Activated CD4-positive, alpha-beta T cell treated with anti-CD3 and anti-CD28 coated beads, Interleukin-2, amount 10 ng/mL, durations not matched to agents 7 days and 5 days (primary cell): ENCODE measurements around the gene KCNN3. TPM values are rescaled to one million over a fixed set of nuclear protein-coding genes. Genes with fewer than 3 reads are reported as not detected.

Source experiments
- CTCF ChIA-PET: fragments of 350-600 bp; sonication (Branson Sonifier 250); formaldehyde crosslinking; loops from one replicate; lab custom pipeline; 2021; ENCODE audit warnings: antibody characterized with exemption; lab: Charles Lee
- POLR2A ChIA-PET: fragments of 350-600 bp; sonication (Branson Sonifier 250); formaldehyde crosslinking; loops from one replicate; lab custom pipeline; 2021; ENCODE audit warnings: antibody characterized with exemption; lab: Charles Lee
- DNase-seq: peaks from one replicate; pipeline ENCODE4 v3.0.0-alpha.2; 2020
- H3K27ac Mint-ChIP-seq: one replicate; pipeline ENCODE4 v1.8.0; 2021; ENCODE audit warnings: mild to moderate bottlenecking, moderate library complexity, mixed read lengths
- H3K27me3 Mint-ChIP-seq: one replicate; pipeline ENCODE4 v1.8.0; 2021; ENCODE audit warnings: mixed read lengths
- H3K36me3 Mint-ChIP-seq: one replicate; pipeline ENCODE4 v1.8.0; 2021; ENCODE audit warnings: low read depth, mixed read lengths
- H3K4me1 Mint-ChIP-seq: one replicate; pipeline ENCODE4 v1.8.0; 2021; ENCODE audit warnings: mixed read lengths
- H3K4me3 Mint-ChIP-seq: one replicate; pipeline ENCODE4 v1.8.0; 2021; ENCODE audit warnings: mild to moderate bottlenecking, moderate library complexity, mixed read lengths
- H3K9me3 Mint-ChIP-seq: one replicate; pipeline ENCODE4 v1.8.0; 2021; ENCODE audit warnings: mixed read lengths
- total RNA-seq, 2 experiments: library from RNA; stranded (reverse); gene quantifications; one replicate each; pipeline ENCODE4 v1.2.3, GENCODE V29; 2021

Gene KCNN3
- total RNA-seq, 2 experiments from 2014 or later: 0.17 TPM; not detected in 1

DNA sequence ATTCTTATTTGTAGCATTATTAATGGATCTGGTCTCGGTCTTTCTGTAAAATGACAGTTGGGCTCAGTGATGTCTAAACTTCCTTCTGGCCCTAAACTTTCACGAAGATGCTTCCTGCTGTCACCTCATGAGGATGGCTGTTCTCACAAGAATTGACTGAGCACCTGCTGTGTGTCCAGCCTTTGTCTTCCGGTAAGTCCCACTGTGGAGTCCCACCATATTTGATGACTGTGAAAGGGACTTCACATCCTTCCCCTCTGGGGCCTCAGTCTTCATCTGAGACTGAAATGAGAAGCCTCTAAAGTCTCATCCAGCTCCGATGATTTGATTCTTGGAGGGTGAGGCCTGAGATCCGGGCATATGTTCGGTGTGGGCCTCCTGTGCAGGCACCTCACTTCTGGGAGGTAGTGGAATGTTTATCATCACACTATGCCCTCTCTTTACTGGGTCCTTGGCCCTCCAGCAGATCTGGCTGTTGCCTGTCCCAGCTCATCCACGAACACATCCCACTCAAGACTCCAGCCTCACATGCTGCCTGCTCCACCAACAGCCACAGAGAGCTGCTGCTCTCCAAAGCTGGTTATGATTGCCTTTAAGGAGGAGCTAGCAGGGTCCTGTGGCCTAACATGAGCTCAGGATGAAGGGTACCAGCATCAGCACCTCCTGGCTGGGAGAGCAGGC lies 95.8 kb downstream of the KCNN3 start:
- H3K27ac Mint-ChIP-seq: no peak overlapping the region
- DNase-seq: no peak
- ChIA-PET CTCF (interaction anchor here (1.3 kb wide), 1 partner anchor 9 kb away, joined by 5 read pairs; no protein-coding TSS in a partner anchor), POLR2A (no interaction called here)
- H3K27me3 Mint-ChIP-seq: no peaks in the 10 kb centered on the region
- peaks cover 7% of the 10 kb centered on the region for H3K9me3 Mint-ChIP-seq
- no peaks in the 10 kb centered on the region for H3K4me1 Mint-ChIP-seq
- H3K4me3 Mint-ChIP-seq: no peak overlapping the region
- no peaks in the 10 kb centered on the region for H3K36me3 Mint-ChIP-seq

- DNase-seq: no peak
- Mint-ChIP-seq H3K36me3 (no peaks in the 10 kb centered on the region), H3K27me3 (no peaks in the 10 kb centered on the region), H3K9me3 (peaks cover 2% of the 10 kb centered on the region), H3K4me3 (no peak overlapping the region), H3K4me1 (no peaks in the 10 kb centered on the region), H3K27ac (no peak overlapping the region)
- CTCF ChIA-PET: no interaction called here
- POLR2A ChIA-PET: no interaction called here
Measured at GRCh38 chr1:154773551-154773950, 96.5 kb downstream of the KCNN3 start.

DNA sequence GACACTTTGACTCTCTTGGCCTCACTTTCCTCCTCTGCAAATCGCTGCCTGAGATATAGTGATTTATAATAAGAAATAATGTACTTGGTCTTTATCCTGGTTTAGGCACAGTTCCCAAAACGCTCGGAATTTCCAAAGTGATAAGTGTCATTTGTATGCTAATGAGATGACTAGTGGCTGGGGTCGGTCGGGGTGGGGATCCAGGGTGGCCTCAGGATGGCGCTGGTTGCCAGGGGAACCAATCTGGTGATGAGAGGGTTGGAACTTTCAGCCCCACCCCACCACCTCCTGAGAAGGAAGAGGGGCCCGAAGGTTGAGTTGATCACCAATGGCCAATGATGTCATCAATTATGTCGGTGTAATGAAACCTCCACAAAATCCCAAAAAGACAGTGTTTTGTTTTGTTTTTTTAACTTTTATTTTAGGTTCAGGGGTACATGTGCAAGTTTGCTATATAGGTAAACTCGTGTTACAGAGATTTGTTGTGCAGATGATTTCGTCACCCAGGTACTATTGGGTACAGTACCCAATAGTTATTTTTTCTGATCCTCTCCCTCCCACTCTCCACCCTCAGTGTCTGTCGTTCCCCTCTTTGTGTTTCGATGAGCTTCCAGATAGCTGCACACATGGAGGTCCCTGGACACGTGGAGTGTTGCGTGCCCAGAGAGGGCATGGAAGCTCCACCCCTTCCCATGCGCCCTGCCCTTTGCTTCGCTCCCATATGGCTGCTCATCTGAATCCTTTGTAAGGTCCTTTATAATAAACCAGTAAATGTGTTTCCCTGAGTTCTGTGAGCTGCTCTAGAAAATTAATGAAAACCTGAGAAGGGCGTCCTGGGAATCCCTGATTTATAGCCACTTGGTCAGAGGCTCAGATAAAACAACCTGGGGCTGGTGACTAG lies 97.2 kb downstream of the KCNN3 start:
- Mint-ChIP-seq H3K27me3 (no peaks in the 10 kb centered on the region), H3K4me3 (no peak overlapping the region), H3K27ac (no peak overlapping the region), H3K36me3 (no peaks in the 10 kb centered on the region), H3K4me1 (no peaks in the 10 kb centered on the region), H3K9me3 (no peaks in the 10 kb centered on the region)
- ChIA-PET CTCF (interaction anchor here (0.6 to 0.8 kb wide), 2 partner anchors 9 to 12 kb away, joined by 3 to 4 read pairs; no protein-coding TSS in a partner anchor), POLR2A (no interaction called here)
- no peak for DNase-seq

GRCh38 chr1:154772056-154772455 lies 98.0 kb downstream of the KCNN3 start:
- ChIA-PET POLR2A (no interaction called here), CTCF (interaction anchor here (0.6 to 1.1 kb wide), 4 partner anchors 8 to 339 kb away, joined by 3 to 4 read pairs (median 4); no protein-coding TSS in a partner anchor)
- DNase-seq: no peak
- H3K27ac Mint-ChIP-seq: no peak overlapping the region
- no peaks in the 10 kb centered on the region for H3K9me3 Mint-ChIP-seq
- H3K27me3 Mint-ChIP-seq: no peaks in the 10 kb centered on the region
- no peak overlapping the region for H3K4me3 Mint-ChIP-seq
- no peaks in the 10 kb centered on the region for H3K4me1 Mint-ChIP-seq
- no peaks in the 10 kb centered on the region for H3K36me3 Mint-ChIP-seq

DNA sequence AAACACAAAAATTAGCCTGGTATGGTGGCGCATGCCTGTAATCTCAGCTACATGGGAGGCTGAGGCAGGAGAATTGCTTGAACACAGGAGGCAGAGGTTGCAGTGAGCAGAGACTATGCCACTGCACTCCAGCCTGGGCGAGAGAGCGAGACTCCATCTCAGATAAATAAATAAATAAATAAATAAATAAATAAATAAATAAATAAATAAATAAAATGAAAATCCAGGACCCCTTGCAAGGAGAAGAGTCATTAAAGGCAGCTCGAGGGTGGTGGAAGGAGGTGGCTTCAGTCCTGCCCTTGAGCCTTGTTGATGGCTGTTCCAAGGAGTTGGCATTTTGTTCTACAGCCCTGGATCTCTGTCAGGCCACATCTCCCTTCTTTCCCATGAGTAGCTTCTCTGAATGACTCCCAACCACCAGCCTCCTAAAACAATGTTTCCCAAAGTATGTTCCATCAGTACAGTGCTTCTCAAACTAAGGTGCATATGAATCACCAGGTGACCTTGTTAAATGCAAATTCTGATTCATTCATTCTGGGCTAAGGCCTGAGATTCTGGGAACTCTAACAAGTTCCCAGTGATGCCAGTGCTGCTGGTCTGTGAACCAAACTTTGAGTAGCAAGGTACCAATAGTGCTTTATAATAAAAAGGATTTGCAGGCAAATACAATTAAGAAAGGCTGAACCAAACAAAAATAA lies 99.0 kb downstream of the KCNN3 start:
- no peak for DNase-seq
- Mint-ChIP-seq H3K4me1 (no peaks in the 10 kb centered on the region), H3K4me3 (no peak overlapping the region), H3K27me3 (peaks cover under 1% of the 10 kb centered on the region), H3K27ac (no peak overlapping the region), H3K36me3 (no peaks in the 10 kb centered on the region), H3K9me3 (no peaks in the 10 kb centered on the region)
- POLR2A ChIA-PET: no interaction called here
- CTCF ChIA-PET: interaction anchor here (0.6 to 1.1 kb wide), 3 partner anchors 14 to 170 kb away, joined by 3 read pairs; no protein-coding TSS in a partner anchor

DNA sequence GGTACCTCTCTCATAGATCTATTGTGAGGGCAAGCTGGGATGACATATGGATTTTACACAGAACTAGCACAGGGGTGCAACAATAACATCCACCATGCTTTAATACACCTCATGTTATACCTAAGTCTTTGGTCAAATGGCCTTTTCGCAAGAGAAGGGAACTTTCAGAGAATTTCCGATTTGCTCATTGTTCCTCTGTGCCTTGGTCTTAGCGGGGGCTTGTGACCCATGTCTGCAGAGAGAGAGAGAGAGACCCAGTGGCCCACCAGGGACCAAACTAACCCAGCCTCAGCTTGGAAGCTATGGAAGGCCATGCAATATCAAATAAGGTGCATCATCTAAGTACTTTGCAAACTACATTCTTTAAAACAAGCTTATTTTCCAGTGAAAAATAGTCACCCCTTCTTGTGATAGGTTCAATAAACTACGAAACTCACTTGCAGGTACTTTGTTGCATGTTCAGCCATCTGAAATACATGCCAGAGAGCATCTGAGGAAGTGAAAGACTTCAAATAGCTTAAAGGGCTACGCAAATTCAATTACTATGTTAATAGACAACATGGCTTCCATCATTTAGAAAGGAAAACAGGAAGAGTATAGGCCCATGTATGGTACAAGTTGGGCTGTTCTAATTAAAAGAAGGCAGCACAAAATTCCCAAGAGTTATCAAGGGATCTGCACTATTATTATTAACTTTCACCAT lies 100.7 kb downstream of the KCNN3 start:
- Mint-ChIP-seq H3K4me3 (no peak overlapping the region), H3K27me3 (peaks cover 4% of the 10 kb centered on the region), H3K27ac (no peak overlapping the region), H3K4me1 (no peaks in the 10 kb centered on the region), H3K9me3 (no peaks in the 10 kb centered on the region), H3K36me3 (no peaks in the 10 kb centered on the region)
- no peak for DNase-seq
- ChIA-PET CTCF (interaction anchor here (1.1 kb wide), 1 partner anchor 131 kb away, joined by 5 read pairs; no protein-coding TSS in a partner anchor), POLR2A (no interaction called here)

DNA sequence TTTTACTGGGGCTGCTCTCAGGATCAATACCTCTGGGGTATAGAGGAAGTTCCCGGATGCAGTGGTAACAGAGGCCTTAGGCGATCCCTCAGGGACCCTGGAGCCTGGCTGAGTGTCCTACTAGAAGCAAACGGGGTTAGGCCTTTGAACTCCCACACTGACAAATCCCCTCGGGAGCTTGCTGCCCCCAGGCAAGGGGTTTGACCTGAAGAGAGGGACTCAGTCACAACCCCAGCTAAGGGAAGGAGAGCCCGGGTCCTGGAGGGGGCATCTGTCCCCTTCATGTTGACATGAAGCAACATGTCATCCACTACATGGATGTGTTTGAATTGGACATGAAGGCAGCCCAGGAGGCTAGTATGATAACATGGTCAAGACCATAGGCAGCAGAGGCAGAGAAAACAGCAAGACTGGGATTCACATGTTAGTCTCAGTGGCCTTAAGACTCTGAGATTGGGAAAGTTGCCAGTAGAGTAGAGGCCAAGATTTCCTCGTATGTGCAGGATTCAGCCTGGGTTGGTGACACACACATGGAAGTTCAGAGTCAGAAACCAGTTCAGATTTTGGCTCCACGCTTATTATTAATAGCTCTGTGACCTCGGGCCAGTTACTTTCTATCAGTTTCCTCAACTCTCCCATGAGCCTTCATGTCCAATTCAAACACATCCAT lies 101.5 kb downstream of the KCNN3 start:
- no peaks in the 10 kb centered on the region for H3K4me1 Mint-ChIP-seq
- peaks cover 6% of the 10 kb centered on the region for H3K27me3 Mint-ChIP-seq
- DNase-seq: no peak
- H3K27ac Mint-ChIP-seq: no peak overlapping the region
- no peaks in the 10 kb centered on the region for H3K36me3 Mint-ChIP-seq
- POLR2A ChIA-PET: interaction anchor here (0.6 kb wide), 1 partner anchor 17 kb away, joined by 4 read pairs; no protein-coding TSS in a partner anchor
- H3K9me3 Mint-ChIP-seq: no peaks in the 10 kb centered on the region
- H3K4me3 Mint-ChIP-seq: no peak overlapping the region
- CTCF ChIA-PET: interaction anchor here (1.0 kb wide), 1 partner anchor 8 kb away, joined by 3 read pairs; no protein-coding TSS in a partner anchor

GRCh38 chr1:154767315-154768240 lies 102.5 kb downstream of the KCNN3 start:
- Mint-ChIP-seq H3K27ac (no peak overlapping the region), H3K27me3 (peaks cover 12% of the 10 kb centered on the region), H3K9me3 (no peaks in the 10 kb centered on the region), H3K4me3 (no peak overlapping the region), H3K4me1 (no peaks in the 10 kb centered on the region), H3K36me3 (no peaks in the 10 kb centered on the region)
- ChIA-PET POLR2A (interaction anchor here (0.6 kb wide), 1 partner anchor 18 kb away, joined by 4 read pairs; no protein-coding TSS in a partner anchor), CTCF (interaction anchor here (0.5 to 1.0 kb wide), 2 partner anchors 9 to 977 kb away, joined by 3 read pairs; no protein-coding TSS in a partner anchor)
- no peak for DNase-seq

- Mint-ChIP-seq H3K36me3 (no peaks in the 10 kb centered on the region), H3K4me1 (no peaks in the 10 kb centered on the region), H3K9me3 (no peaks in the 10 kb centered on the region), H3K27me3 (peaks cover 16% of the 10 kb centered on the region), H3K27ac (no peak overlapping the region), H3K4me3 (no peak overlapping the region)
- CTCF ChIA-PET: interaction anchor here (0.8 to 2.0 kb wide), 2 partner anchors 9 to 101 kb away, joined by 3 to 5 read pairs; no protein-coding TSS in a partner anchor
- POLR2A ChIA-PET: no interaction called here
- no peak for DNase-seq
Measured at GRCh38 chr1:154765970-154766369, 104.1 kb downstream of the KCNN3 start.

DNA sequence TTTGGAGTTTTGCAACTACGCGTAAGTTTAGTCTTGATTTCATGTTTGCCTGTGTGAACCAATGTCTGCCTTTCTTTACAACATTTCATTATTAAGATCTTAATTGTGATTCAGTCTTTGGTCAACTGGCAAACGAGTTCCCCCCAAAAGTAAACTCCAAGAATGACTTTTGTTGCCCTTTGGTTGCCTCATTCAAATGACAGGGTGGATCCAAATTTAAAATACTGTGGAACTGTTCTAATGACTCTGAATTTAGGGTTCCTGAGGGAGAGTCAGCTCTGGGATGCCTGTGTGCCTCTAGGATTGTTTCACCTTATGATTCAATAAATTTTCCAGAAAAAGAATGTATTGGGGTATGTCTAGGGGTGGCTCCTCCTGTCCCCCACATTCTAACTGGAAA lies 105.3 kb downstream of the KCNN3 start:
- no peak for DNase-seq
- Mint-ChIP-seq H3K4me3 (no peak overlapping the region), H3K27ac (no peak overlapping the region), H3K36me3 (no peaks in the 10 kb centered on the region), H3K4me1 (peaks cover 5% of the 10 kb centered on the region), H3K9me3 (no peaks in the 10 kb centered on the region), H3K27me3 (peaks cover 16% of the 10 kb centered on the region)
- ChIA-PET POLR2A (no interaction called here), CTCF (interaction anchor here (0.6 to 2.0 kb wide), 2 partner anchors 8 to 10 kb away, joined by 3 to 5 read pairs; no protein-coding TSS in a partner anchor)

DNA sequence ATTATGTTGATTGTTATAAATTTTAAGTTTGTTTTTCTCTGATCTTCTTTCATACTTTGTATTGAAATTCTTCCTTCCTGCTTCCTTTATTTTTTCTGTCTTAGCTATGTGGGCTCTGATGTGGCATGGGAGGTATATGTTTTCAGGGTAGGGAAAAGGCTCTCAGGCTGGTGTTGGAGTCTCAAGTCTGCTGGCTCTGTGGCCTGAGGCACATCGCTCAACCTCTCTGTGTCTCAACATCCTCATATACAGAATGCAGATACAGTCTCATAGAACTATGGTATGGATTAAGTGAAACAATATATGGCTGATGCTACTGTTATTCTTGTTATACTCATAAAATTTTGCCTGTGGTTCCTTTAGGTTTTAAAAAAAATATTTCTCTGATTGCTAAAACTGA lies 105.9 kb downstream of the KCNN3 start:
- ChIA-PET CTCF (interaction anchor here (0.6 kb wide), 1 partner anchor 8 kb away, joined by 3 read pairs; no protein-coding TSS in a partner anchor), POLR2A (no interaction called here)
- no peak for DNase-seq

More for the DNA sequence above, 105.9 kb downstream of the KCNN3 start:
- H3K27ac Mint-ChIP-seq: no peak overlapping the region
- H3K9me3 Mint-ChIP-seq: no peaks in the 10 kb centered on the region
- no peaks in the 10 kb centered on the region for H3K36me3 Mint-ChIP-seq
- H3K4me1 Mint-ChIP-seq: peaks cover 11% of the 10 kb centered on the region
- H3K27me3 Mint-ChIP-seq: peaks cover 16% of the 10 kb centered on the region
- no peak overlapping the region for H3K4me3 Mint-ChIP-seq
